GM12891 (cell line): Measurements from ENCODE around the gene KIAA0040.

ENCODE experiments used
- DNase-seq: peaks from one replicate; pipeline ENCODE4 v3.0.0; 2011; ENCODE audit warnings: low spot score; ENCODE audit not compliant: insufficient read length
- FAIRE-seq: peaks from 2 replicates; lab custom pipeline; 2011; peaks lifted over from hg19 to GRCh38; lab: Jason Lieb, UNC
- PAX5 ChIP-seq: IDR thresholded peaks from 2 replicates; pipeline ENCODE4 v1.6.1; 2011; ENCODE audit warnings: low read length, moderate library complexity, mild to moderate bottlenecking; ENCODE audit not compliant: insufficient read depth, severe bottlenecking
- POLR2A ChIP-seq: IDR thresholded peaks from 2 replicates; pipeline ENCODE4 v1.6.1; 2011; ENCODE audit warnings: low read depth, low read length, control low read depth
- POLR2AphosphoS5 ChIP-seq: IDR thresholded peaks from 2 replicates; pipeline ENCODE4 v1.6.1; 2011; ENCODE audit warnings: low read depth, low read length, control low read depth
- POU2F2 ChIP-seq: IDR thresholded peaks from 2 replicates; pipeline ENCODE4 v1.6.1; 2011; ENCODE audit warnings: low read depth, mild to moderate bottlenecking, control low read depth, low read length, moderate library complexity
- SPI1 ChIP-seq: IDR thresholded peaks from 2 replicates; pipeline ENCODE4 v1.6.1; 2011; ENCODE audit warnings: low read depth, low read length, control low read depth
- TAF1 ChIP-seq: IDR thresholded peaks from 2 replicates; pipeline ENCODE4 v1.6.1; 2011; ENCODE audit warnings: low read depth, low read length, control low read depth

Gene KIAA0040

GRCh38 chr1:175129997-175130648 lies 62.5 kb downstream of the KIAA0040 start:
- DNase-seq, result no peak
- FAIRE-seq, result no peak
- TF ChIP-seq PAX5 (no peak), POLR2AphosphoS5 (no peak), POU2F2 (no peak), TAF1 (no peak)

DNA sequence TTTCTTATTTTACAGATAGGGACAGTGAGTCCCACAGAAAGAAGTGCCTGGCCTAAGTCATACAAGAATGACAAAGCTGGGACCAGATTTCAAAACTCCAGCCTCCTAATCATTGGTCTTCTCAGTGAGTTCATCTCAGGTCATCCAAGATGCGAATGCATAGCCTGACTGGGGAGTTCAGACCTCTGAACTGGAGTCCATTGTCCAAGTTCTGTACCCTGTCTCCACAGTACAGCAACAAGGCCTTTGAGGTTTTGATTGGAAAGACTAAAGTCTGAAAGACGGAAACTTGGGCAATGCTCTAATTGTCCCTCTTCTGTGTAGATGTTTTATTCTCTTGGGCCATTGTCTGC lies 63.0 kb downstream of the KIAA0040 start:
- DNase-seq (no peak), FAIRE-seq (no peak)
- no peak for TF ChIP-seq TAF1
- TF ChIP-seq POLR2AphosphoS5, result no peak

DNA sequence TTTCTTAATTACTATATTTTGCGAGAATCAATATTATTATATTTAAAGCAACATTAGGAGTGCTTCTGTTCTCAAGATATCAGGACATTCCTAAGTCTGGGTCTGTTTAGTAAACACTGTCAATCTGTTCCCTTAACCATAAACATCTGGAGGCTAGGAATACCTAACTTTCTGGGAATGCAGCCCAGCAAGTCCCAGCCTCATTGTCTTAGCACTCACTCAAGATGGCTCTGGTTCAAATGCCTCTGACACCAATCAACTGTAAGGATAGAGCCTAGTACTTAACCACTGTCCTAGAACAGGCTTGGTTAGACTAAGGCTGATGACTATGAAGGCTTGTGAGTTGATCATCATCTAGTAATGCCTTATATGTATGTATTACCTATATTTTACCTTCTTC lies 63.4 kb downstream of the KIAA0040 start:
- TF ChIP-seq POLR2A, result no peak
- DNase-seq (no peak), FAIRE-seq (no peak)

DNA sequence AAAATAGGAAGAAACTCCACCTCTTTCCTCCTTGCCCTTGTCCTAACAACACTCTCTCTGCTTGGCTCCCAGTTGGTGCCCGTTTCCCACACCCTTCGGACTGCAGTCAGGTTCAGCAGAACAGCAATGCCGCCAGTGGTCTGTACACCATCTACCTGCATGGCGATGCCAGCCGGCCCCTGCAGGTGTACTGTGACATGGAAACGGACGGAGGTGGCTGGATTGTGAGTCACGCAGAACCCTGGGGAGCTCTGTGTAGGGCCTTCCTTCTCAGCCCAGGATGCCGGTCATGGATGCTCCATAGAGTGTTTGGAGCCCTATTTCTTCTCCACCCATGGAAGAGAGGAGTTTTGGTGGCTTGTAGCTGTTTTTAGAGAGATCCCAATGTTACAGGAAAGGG lies 64.1 kb downstream of the KIAA0040 start:
- FAIRE-seq, result no peak
- TF ChIP-seq POLR2AphosphoS5 (no peak), PAX5 (no peak), TAF1 (no peak), SPI1 (no peak), POLR2A (no peak), POU2F2 (no peak)
- no peak for DNase-seq

DNA sequence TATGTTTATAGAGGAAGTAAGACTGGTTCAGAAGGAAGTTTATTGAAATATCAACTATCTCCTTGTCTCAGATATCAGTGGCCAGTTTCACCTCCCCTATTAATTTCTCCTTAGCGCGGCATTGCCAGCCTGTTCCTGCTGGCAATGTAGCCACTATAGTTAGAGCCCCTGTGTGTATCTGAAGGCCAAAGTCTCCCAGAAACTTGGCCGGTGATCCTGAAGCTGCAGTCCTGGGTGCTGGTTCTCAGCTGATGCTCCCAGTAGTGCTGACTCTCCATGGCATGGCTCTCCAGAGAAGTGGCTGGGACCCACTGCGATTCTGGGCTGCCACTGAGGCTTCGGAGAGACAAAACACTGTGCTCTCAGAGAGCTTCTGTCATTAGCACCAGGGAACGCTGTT lies 65.0 kb downstream of the KIAA0040 start:
- FAIRE-seq (no peak), DNase-seq (no peak)
- TF ChIP-seq POU2F2 (no peak), PAX5 (no peak), SPI1 (no peak), POLR2A (no peak), TAF1 (no peak), POLR2AphosphoS5 (no peak)

DNA sequence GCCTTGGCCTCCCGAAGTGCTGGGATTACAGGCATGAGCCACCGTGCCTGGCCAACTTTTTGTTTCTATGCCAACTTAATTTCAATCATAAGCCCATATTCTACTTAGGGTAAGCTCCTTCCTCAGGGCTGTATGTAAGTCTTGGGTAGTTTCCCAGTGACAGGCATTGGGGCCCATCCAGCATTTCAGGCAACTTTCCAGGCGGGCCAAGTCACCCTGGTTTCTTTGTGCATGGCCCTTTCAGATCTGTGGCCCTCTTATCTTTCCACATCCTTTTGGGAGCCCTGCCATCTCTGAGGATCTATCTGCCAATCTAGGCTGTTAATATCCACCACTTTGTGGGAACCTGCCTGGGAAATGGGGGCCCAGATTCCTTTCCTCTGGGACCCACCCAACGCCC lies 66.2 kb downstream of the KIAA0040 start:
- DNase-seq, result no peak
- no peak for FAIRE-seq
- no peak for TF ChIP-seq SPI1
- TF ChIP-seq TAF1, result no peak
- no peak for TF ChIP-seq POU2F2
- TF ChIP-seq PAX5, result no peak
- no peak for TF ChIP-seq POLR2AphosphoS5
- no peak for TF ChIP-seq POLR2A

- TF ChIP-seq PAX5, result no peak
- no peak for TF ChIP-seq POLR2AphosphoS5
- no peak for TF ChIP-seq SPI1
- TF ChIP-seq POLR2A, result no peak
- no peak for TF ChIP-seq POU2F2
- TF ChIP-seq TAF1, result no peak
- FAIRE-seq, result no peak
- no peak for DNase-seq
These were observed 67.7 kb downstream of the KIAA0040 start for GRCh38 chr1:175124861-175125260.

DNA sequence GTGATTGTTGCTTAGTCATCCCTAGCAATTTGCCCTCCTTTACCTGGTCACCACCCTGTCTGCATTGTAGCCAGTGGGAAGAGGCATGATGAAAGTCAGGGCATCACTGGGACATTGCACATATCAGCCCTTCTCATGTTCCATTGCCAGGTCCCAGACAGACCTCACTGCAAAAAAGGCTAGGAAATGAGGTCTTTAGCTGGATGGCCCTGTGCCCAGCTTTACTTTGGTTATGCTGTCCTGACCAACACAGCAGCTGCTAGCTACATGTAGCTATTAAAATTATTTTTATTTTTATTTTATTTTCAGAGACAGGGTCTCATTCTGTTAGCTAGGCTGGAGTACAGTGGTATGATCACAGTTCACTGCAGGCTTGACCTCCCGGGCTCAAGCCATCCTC lies 72.1 kb downstream of the KIAA0040 start:
- TF ChIP-seq PAX5 (no peak), POLR2A (no peak), TAF1 (no peak), POLR2AphosphoS5 (no peak), POU2F2 (no peak), SPI1 (no peak)
- no peak for FAIRE-seq
- no peak for DNase-seq

GRCh38 chr1:175118375-175119367 lies 73.9 kb downstream of the KIAA0040 start:
- FAIRE-seq (no peak), DNase-seq (no peak)
- TF ChIP-seq TAF1 (no peak), SPI1 (no peak)

- DNase-seq, result no peak
- TF ChIP-seq POU2F2 (no peak), PAX5 (no peak), SPI1 (no peak), TAF1 (no peak), POLR2A (no peak), POLR2AphosphoS5 (no peak)
- no peak for FAIRE-seq
These were observed 75.7 kb downstream of the KIAA0040 start for GRCh38 chr1:175116903-175117302.
